WI38 (cell line): ENCODE data around the gene OR1M1.
A peak's percentile ranks its signal among the peaks of the same experiment; 100 is the strongest.

Experiments used
- H3K4me3 ChIP-seq: 2 replicates; pipeline ENCODE4 v1.5.1; 2011; ENCODE audit warnings: low read depth, mild to moderate bottlenecking, control low read depth, low read length
- TF ChIP-seq, protein P1 (sequence below): IDR thresholded peaks from 2 replicates; pipeline ENCODE4 v1.5.1; 2012; ENCODE audit warnings: low read depth, mild to moderate bottlenecking, control low read depth, low read length

OR1M1 gene

GRCh38 chr19:9128171-9128570 lies 41.3 kb downstream of the OR1M1 start:
- H3K4me3 ChIP-seq: no peak overlapping the region
- TF ChIP-seq, protein P1, sequence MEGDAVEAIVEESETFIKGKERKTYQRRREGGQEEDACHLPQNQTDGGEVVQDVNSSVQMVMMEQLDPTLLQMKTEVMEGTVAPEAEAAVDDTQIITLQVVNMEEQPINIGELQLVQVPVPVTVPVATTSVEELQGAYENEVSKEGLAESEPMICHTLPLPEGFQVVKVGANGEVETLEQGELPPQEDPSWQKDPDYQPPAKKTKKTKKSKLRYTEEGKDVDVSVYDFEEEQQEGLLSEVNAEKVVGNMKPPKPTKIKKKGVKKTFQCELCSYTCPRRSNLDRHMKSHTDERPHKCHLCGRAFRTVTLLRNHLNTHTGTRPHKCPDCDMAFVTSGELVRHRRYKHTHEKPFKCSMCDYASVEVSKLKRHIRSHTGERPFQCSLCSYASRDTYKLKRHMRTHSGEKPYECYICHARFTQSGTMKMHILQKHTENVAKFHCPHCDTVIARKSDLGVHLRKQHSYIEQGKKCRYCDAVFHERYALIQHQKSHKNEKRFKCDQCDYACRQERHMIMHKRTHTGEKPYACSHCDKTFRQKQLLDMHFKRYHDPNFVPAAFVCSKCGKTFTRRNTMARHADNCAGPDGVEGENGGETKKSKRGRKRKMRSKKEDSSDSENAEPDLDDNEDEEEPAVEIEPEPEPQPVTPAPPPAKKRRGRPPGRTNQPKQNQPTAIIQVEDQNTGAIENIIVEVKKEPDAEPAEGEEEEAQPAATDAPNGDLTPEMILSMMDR: no peak

DNA sequence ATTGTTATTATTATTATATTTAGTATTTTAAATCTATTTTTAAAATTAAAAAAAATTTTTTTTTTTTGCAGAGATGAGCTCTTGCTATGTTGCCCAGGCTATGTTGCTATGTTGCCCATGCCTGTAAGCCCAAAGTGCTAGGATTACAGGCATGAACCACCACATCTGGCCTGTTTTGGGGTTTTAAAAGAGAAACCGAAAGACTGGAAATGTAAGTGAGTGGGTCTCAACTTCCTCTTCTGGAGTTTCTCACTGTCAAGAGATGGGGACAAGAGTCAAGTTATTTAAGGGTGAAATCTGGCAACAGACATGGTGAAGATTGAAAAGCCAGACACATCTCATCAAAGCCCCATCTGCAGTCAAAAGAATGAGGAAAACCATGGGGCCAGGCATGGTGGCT lies 44.1 kb downstream of the OR1M1 start:
- TF ChIP-seq, protein P1: no peak
- H3K4me3 ChIP-seq: no peak overlapping the region

GRCh38 chr19:9132422-9132821 lies 45.6 kb downstream of the OR1M1 start:
- no peak overlapping the region for H3K4me3 ChIP-seq
- TF ChIP-seq, protein P1: no peak

- peak overlapping the region; percentile 99 for H3K4me3 ChIP-seq
- TF ChIP-seq, protein P1: no peak
Observed at GRCh38 chr19:9139609-9140158, 52.8 kb downstream of the OR1M1 start.

- peak within 1 kb of the TSS; percentile 99 for H3K4me3 ChIP-seq
- TF ChIP-seq, protein P1: no peak
Observed at GRCh38 chr19:9140159-9140874, 53.5 kb downstream of the OR1M1 start, which contains the start of gene ZNF317. Gene ZNF317, plus strand, starts transcription at chr19:9140397. Its CDS starts 15,620 bp downstream, at chr19:9156017.

GRCh38 chr19:9144920-9145319 lies 58.1 kb downstream of the OR1M1 start:
- no peak overlapping the region for H3K4me3 ChIP-seq
- TF ChIP-seq, protein P1: no peak
